ENCODE measurements around the gene SENP1. TPM values are rescaled to one million over a fixed set of nuclear protein-coding genes. Genes with fewer than 3 reads are reported as not detected.

Gene SENP1
- total RNA-seq, 2 experiments from 2014 or later, result 36.2 to 43.4 TPM

DNA sequence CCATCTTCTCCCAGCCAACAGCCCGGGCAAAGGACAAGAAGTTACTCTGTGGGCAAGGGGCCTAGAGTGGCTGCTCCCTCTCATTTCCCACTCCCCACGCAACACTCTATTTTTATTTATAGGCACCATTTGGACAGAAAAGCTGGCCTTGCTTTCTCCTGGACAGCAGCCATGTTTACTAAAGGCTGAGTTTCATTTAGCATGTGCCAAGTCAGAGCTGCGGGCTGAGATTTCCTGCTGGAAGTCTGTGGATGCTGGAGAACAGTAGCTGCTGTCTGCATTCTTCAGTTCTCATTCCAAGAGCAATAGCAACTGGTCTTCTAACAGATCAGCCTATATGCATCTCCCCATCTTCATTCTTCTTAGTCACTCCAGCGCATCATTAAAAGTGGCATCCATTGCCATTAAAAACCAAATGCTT, 109.9 kb downstream of the SENP1 start:
- Mint-ChIP-seq H3K4me1 (peaks cover 7% of the 10 kb centered on the region), H3K27ac (no peak overlapping the region), H3K27me3 (peaks cover 94% of the 10 kb centered on the region), H3K9me3 (no peaks in the 10 kb centered on the region), H3K4me3 (no peak overlapping the region), H3K36me3 (no peaks in the 10 kb centered on the region)
- ATAC-seq (ENCODE audit: low read depth) (no peak), DNase-seq (no peak)
- POLR2A ChIA-PET, result no interaction called here

DNA sequence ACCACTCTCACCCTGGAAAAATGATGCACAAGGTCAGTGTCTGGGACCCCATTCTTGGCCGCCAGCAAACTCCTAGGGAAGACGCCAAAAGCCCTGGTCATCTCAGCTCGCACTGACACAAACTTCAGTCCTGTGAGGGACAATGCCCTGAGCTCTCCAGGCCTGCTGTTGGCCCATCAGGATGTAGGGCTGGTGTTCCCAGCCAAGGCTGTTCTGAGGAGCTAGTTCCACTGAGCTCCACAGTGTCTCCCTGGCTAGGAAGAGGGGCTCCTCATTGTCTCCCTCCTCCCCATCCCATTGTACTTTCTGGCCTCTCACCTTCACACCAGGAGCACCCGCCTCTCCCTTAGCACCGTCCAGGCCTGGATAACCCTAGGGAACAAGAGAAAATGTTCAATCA, 112.4 kb downstream of the SENP1 start:
- ATAC-seq (ENCODE audit: low read depth) (no peak), DNase-seq (no peak)
- Mint-ChIP-seq H3K4me3 (no peak overlapping the region), H3K36me3 (no peaks in the 10 kb centered on the region), H3K27me3 (peaks cover 75% of the 10 kb centered on the region), H3K27ac (no peak overlapping the region), H3K9me3 (no peaks in the 10 kb centered on the region), H3K4me1 (peaks cover 23% of the 10 kb centered on the region)
- POLR2A ChIA-PET, result no interaction called here

Small RNA genes lying within 50 kb of the gene (microRNA-seq; reads per million reads assigned to microRNA genes)
- not detected for gene MIR6505

Other genes with a start within 250 kb of the SENP1 start
- gene VDR, start 201.1 kb downstream of the SENP1 start, total RNA-seq, result 10 to 100 TPM; 13.9 to 14.3 TPM
- 100 to 1,000 TPM; 111 to 115 TPM for gene TMEM106C, start 142.5 kb downstream of the SENP1 start, total RNA-seq
- not detected for gene COL2A1, start 101.6 kb downstream of the SENP1 start, total RNA-seq
- gene PFKM, start 13.3 kb upstream of the SENP1 start, total RNA-seq, result 10 to 100 TPM; 23.9 to 26.2 TPM
- 10 to 100 TPM; 47.6 to 53.9 TPM for gene ASB8, start 51.4 kb upstream of the SENP1 start, total RNA-seq
- gene CCDC184, start 77.6 kb upstream of the SENP1 start, total RNA-seq, result under 1 TPM; 0.57 to 0.58 TPM
- not detected for gene OR10AD1, start 97.2 kb upstream of the SENP1 start, total RNA-seq
- gene ZNF641, start 244.8 kb upstream of the SENP1 start, total RNA-seq, result 10 to 100 TPM; 21.3 to 32.0 TPM

All from activated naive CD8-positive, alpha-beta T cell treated with anti-CD3 and anti-CD28 coated beads, Interleukin-2, amount 10 ng/mL, durations not matched to agents 7 days and 5 days (primary cell).